ENCODE data around the gene PALLD. TPM values are rescaled to one million over a fixed set of nuclear protein-coding genes. Genes with fewer than 3 reads are reported as not detected.

The PALLD gene
- total RNA-seq, 1 experiment from 2014 or later, result 47.8 TPM

DNA sequence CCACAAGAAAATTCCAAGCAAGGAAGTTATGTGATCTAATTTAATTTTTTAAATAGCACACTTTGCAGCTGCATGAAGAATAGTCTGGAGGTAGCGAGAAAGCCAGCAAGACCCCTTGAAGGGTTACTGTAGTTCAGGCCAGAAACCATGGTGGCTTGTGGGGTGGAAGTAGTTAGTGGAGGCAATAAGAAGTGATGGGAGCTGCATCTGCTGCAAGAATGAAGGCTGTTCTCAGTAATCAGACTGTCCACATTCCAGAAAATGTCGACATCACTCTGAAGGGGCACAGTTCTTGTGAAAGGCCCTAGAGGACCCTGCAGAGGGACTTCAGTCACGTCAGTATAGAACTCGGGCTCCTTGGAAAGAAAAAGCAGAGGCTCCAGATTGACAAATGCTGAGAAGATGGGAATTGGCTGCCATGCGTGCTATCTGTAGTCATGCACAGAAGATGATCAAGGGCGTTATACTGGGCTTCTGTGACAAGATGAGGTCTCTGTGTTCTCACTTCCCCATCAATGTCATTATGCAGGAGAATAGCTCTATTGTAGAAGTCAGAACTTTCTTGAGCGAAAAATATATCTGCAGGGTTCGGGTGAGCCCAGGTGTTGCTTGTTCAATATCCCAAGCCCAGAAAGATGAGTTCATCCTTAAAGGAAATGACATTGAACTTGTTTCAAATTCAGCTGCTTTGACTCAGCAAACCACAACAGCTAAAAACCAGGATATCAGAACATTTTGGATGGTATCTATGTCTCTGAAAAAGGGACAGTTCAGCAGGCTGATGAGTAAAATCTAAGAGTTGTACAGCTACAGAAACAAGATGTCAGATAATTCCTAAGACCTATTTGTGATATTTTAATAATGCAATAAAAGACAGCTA lies 259.0 kb downstream of the PALLD start:
- peak; percentile 79 for DNase-seq (ENCODE audit: low read depth)

DNA sequence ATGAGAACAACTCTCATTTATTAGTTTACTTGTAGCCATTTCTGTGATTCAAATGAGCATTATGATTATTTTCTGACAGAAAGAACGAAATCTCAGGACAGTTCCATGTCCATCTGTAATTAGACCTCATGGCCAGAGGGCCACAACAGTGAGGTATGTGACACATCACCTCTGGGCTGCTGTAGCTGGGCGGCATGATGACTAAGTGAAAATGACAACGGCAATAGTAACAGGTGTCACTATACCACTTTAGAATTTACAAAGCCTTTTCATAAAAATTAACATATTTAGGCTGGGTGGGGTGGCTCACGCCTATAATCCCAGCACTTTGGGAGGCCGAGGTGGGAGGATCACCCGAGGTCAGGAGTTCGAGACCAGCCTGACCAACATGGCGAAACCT lies 260.6 kb downstream of the PALLD start:
- no peak for DNase-seq (ENCODE audit: low read depth)

DNA sequence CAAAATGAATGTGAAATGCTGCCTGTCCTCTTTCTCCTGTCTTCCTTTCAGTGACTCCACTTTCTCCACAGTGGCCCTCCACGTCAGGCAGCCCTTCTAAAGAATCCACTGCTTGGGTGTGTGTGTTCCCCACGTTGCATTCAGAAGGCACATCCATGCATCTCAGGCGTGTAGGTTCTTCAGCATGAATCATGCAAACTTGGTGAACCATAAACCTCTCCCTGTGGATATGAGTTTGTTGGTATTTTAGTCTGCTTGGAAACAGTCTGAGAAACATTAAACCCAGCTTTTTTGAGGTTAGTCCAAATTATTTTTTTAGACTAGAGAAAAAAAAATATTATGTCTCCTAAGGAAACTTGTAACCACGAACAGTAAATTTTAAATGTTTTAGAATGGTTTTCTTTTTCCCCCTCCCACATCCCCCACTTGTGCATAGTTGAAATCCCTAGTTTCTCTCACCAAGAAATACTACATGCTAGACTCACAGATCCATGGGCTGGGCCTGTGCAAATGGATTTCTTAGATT lies 261.6 kb downstream of the PALLD start:
- DNase-seq (ENCODE audit: low read depth), result peak; percentile 59

DNA sequence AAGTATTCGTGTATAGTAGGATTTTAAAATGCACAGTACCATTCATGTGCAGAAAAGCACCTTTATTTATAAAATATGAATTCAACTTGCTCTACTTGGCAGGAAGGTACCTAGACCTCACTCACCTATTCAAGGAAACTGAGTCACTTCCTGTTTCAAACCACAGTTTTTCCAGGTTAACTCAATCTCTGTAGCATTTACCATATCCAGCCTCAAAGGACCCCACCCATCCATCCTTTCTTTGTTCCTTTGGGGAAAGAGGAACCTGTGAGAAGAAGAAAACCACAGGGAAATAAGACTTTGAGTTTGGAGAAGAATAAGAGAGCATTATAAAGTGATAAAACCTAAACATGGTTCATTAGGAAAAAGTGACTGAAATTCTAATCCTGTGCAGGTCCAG lies 262.5 kb downstream of the PALLD start:
- no peak for DNase-seq (ENCODE audit: low read depth)

DNA sequence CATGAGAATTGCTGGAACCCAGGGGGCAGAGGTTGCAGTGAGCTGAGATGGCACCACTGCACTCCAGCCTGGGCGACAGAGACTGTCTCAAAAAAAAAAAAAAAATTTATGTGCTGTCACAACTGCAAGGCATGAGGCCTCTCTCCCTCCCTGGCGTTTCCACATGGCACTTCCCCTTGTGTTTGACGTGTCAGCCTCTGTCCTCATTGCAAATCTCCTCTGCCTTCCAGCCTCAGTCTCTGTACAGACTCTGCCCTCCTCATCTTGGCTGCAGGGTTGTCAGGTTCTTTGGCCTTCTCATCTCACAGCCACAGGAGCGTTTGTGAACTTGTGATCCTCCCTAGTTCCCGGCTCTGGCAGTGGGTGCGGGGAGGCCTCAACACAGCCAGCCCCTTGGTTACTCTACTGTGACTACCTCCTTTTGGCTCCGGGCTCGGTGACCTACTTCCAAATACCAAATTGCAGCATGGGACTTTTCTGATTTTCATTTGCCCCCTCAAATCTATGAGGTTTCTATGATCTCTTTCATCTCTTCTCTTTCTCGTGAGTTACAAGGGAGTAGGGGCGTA lies 263.2 kb downstream of the PALLD start:
- DNase-seq (ENCODE audit: low read depth), result no peak

DNA sequence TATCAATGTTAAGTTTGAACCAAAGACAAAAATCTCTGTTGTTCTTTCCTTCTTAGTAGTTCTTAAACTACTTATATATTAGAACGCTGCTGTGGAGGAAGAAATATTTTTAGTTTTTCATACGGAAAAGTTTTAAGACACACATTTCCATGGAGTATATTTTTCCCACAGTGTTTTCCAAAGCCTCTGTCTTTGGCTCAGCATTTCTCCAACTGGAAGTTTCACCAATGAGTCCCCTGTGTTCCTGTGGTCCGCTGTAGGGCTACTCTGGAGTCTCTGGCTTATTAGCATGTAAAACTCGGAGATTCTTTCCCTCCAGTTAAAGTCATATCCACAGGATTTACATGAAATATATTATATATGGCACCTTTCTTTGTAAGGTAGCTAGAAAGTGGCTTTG lies 264.2 kb downstream of the PALLD start:
- DNase-seq (ENCODE audit: low read depth), result no peak

DNA sequence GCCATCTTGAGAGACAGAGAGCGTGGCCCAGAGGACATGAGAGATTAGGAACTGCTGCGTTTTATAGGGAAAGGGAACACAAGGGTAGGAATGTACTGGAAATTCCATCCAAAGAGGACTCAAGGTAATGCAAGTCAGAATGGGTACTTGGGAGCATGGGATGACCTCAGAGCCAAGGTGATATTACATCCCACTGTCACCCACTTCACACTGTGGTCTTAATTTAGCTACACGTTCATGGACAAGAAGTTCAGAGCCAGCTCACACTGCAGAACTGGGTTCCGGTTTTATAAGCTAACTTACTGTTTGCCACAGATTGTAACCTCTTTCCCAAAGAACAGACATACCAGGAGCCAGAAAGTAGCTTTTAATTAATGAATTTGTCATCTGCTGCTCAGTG lies 268.5 kb downstream of the PALLD start:
- DNase-seq (ENCODE audit: low read depth), result no peak

DNA sequence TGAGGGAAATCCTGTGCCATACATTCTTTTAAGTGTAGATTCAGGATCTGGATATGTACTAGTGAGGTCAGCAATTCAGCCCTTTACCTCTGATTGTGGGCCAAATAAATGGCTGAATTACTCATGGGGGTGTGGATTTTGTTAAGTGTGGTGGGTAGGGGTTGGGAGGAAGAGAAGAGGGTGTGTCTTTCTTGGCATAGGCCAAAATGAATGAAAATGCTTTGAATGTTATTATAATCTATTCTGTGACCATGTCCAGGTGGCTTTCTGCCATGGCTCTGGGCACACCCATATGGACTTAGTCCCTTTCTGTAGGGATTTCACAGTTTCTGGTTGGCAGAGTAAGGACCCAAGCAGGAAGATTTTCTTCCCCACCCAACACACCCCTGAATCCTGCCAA lies 268.9 kb downstream of the PALLD start:
- DNase-seq (ENCODE audit: low read depth), result peak; percentile 66

DNA sequence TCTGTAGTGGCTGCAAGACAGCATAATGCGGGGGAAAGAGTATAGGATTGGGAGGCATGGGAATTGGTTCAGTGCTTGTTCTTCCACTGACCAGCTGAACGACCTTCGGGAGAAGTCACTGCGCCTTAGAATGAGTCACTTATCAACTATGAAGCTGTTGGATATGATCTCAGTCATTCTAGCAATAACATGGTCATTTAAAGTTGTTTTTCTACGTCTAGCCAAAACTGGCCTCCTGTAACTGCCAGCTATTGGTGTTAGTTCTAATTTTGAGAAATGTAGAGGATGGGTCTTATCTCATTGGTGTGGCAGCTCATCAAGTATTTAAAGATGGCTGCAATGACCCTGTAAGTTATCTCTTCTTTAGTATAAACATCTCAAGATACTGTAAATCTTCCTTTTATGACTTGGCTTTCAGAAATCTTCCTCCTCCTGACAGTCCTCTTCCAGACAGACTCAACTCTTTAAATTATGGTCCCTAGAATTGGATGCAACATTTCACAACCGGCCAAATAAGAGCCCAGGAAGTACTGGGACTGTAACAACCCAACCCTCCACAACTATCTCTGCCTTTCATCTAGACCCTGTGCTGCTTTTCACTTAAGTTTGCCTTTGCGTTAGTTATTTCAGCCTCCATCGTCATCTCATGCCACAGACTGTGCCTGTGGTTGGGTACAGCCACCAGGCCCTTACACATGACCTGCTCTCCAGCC lies 269.9 kb downstream of the PALLD start:
- peak; percentile 62 for DNase-seq (ENCODE audit: low read depth)

DNA sequence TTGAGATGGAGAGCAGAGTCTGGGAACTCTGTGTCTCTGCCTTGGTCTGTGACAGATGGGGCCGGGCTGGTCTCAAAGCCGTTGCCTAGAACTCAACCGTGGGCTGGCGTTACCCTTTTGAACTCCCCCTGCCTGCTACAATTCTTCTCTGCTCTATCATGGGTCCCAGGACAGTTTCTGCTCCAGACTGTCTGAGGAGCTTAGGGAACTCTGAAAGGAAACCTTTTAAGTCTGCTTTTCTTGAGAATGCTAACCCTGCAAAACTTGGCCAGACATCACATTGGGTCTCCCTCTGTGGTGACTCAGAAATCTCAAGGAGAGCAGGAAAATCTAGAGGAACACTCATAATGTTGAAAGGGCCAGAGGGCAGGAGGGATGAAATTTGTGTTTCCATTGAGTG lies 272.6 kb downstream of the PALLD start:
- peak; percentile 26 for DNase-seq (ENCODE audit: low read depth)

DNA sequence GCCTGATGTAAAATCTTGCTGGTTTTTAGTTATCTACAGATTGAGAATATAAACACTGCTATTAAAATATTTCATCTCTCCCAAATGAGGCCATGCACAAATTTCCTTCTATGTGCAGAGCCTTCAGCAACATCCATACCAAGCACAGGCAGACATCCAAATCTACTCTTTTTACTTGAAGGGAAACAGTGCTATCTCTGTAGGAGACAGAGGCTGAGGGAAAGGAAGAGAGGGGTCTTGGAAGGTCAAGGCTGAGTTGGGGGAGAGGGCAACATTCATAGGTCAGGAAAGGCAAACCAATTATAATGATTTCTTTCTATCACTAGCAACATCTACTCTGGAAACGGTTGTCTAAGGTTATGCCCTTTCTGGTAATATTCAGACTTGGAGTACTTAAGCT lies 273.0 kb downstream of the PALLD start:
- no peak for DNase-seq (ENCODE audit: low read depth)

DNA sequence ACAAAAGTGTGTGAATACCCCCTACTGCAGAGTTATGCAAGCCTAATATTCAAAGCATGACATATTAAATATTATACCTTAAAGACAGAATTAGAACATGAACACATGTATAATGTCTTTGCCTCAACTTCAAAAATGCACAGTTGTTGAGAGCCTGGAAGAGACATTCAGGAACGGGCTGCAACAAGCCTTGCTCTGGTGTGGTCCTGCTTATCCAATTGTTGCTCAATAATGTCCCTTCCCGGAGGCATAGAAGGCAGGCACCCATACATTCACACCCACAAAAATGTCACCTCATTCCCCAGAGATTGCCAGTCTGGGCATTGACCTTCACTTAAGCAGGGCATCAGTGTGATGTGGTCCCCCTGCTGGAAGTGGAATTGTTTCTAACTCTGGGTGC lies 274.4 kb downstream of the PALLD start:
- no peak for DNase-seq (ENCODE audit: low read depth)

DNA sequence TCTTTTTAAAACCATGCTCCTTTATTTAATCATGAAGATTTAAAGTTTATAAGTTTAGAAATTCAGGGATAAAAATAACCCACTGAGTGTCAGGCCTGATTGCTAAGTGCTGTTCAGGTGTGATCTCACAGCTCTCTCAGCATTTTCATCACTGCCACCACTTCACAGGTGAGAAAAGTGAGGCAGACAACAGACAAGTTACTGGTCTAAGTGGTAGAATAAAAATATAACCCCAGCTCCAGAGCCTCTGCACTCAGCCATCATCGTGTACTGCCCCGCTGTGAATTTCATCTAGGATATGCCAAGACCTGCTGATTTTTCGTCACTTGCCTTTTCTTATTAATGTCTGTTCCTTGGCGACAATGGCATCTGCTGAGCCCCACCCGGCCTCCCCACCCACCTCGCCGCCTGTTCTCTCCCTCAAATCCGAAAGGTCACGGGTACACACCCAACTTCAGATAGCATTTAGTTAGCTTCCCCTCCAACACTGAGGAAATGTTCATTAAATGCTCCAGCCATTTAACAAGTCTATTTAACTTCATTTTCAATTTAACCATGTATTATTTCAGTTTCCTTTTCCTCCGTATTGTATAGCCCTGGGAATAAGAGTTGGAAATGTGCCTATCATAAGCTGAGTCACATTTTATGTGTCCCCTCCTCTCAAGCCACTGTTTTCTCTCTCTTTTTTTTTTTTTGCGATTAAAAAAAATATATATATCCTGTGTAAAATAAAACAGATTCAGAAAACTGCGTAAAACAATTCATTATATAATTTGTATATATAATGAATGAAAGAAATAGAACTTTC lies 276.7 kb downstream of the PALLD start:
- no peak for DNase-seq (ENCODE audit: low read depth)

DNA sequence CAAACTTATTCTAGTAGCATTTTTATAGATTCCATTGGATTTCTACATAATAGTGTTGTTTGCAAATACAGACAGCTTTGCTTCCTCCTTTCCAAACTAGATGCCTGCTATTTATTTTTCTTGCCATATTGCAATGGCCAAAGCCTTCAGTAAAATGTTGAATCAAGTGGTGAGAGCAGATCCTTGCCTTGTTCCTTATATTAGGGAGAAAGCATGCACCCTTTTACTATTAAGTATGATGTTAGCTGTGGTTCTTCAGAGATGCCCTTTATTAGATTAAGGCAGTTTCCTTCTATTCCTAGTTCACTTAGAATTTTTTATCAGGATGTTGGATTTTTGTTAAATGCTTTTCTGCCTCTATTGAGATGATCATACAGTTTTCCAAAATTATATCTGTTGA lies 279.5 kb downstream of the PALLD start:
- no peak for DNase-seq (ENCODE audit: low read depth)

DNA sequence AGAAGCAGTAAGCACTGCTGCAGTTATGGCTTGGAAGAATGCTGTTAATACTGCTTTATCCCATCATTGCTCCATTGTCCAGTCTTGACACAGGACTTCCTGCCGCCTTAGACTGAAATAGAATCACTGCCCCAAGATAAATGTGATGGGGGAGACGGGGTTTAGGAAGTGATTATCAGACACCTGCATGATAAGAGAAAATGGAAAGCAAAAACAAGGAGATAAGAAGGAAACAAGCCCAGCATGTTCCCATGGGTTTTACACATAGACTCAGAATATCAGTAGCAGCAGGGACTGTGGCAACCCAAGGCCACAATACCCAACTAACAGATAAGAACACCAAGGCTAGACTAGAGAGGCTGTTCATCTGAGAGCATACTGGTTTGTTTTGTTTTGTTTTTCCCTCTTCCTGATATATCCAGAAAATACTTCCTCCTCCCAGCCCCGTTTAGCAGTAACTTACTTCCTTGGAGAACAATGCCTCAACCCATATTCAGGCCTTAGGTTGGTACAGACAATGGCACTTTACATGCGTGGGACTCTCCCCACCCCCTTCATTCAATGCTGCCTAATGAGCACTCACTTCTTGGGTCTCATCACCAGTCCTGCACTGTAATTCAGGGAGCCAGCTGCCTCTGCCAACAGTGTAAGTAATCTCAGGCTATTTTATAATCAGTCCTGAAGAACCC lies 280.6 kb downstream of the PALLD start:
- no peak for DNase-seq (ENCODE audit: low read depth)

DNA sequence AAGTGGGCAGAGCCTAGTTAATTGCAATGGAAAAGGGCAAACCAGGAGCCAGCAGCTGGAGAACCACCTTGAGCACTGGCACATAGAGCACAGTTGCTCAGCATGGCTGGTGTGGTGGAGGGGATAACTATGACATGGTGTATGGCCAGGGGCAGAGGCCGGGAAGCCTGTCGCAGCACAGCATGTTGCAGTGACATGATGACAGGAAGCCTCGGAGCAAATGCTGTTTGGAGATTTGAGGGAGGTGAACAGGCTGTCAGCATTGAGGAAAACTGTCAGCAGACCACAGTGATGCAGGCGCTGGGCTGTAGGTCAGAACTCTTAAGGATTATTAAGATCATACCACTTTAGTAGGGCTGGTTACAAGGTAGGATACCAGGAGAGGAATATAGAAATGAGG lies 284.5 kb downstream of the PALLD start:
- DNase-seq (ENCODE audit: low read depth), result no peak

DNA sequence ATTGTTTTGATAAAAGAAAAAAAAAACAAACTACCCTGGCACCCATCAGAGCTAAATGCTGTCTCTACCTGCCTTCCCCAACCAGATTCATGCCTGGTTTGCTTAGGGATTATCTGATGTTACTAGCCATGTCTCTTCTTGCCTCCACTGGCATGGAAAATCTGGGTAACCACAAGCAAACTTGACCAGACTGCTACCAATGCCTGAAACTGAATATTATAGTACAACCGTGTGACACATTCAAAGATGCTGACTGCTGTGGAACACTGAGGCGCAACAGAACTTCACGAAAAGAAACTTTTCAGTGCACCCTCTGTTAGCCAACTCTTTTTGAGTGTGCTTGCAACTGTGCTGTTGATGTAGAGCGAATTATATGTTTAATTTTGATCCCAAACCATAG lies 285.1 kb downstream of the PALLD start:
- no peak for DNase-seq (ENCODE audit: low read depth)

DNA sequence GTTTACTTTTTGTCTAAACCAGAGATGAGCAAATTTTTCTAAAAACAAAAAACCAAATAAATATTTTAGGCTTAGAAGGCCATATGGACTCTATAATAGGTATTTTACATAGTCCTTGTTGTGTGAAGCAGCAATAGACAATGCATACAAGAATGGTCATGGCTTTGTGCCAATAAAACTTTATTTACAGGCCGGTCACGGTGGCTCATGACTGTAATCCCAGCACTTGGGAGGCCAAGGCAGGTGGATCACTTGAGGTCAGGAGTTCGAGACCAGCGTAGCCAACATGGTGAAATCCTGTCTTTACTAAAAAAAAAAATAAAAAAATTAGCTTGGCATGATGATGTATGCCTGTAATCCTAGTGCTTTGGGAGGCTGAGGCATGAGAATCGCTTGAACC lies 285.6 kb downstream of the PALLD start:
- DNase-seq (ENCODE audit: low read depth), result no peak

DNA sequence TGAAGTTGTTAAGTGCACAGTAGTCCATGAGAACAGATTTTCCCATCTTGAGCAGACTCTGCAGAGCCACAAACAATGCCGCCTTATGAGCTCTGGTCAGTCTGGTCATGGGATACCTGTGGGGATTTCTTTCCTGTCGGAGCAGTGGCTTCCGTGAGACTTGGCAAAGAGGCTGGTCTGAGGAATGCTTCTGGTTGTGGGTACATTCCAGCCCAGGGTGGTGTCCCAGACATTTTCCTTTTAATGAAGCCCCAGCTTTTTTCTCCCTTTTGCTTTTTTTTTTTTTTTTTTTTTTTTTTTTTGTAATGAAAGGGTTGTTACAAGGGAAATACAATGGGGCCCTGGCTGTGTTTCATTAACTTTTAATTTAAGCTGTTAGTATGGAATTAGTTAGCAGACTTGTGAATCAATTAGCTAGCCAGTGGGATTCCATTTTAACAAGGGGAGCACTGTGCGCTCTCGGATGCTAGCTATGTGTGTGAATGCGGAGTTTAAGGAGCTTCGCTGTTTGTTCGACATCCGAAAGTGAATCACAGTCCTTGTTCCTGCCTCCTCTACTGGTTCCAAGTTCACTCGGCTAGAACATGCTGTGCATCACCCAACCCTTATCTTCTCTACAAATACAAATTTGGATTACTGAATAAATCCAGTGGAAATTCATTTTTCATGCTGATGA lies 288.1 kb downstream of the PALLD start:
- peak; percentile 21 for DNase-seq (ENCODE audit: low read depth)

DNA sequence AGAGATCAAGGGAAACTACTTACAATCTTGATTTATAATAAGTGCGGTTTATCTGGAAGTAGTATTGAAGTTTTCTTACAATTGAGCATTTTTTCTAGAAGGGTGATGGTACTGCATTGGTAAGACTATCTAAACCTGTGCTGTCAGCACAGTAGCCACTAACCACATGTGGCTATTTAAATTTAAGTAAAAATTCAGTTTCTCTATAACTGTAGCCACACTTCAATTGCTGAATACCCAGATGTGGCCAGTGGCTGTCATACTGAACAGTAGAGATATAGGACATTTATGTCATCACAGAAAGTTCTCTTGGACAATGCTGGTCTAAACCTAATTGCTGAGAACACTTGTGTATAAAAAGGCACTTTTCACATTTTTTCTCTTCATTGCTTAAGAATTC lies 290.5 kb downstream of the PALLD start:
- no peak for DNase-seq (ENCODE audit: low read depth)
